Measurements from ENCODE around the gene PEMT. TPM values are rescaled to one million over a fixed set of nuclear protein-coding genes. Genes with fewer than 3 reads are reported as not detected.

PEMT gene
- total RNA-seq, 2 experiments from 2014 or later: 13.1 to 13.9 TPM

DNA sequence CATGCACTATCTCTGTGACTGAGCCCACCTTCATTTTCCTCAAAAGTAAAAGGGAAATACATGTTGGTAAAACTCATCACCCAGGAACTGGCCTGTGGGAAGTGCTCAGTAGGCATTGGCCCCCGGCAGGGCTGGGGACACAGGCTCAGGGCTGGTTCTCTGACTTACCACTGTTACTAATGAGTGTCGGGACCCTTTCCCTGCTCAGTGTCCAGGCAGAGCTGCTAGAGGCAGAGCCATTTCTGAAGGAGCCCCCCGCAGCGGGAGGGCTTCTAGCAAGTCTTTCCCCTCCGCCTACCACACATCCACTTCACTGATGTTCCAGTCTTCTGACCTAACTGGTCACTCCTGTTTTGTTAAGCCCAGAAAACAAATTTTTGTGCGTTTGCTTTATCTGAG, 1.7 kb upstream of the PEMT start:
- POLR2A ChIA-PET: no interaction called here
- Mint-ChIP-seq H3K9me3 (no peaks in the 10 kb centered on the region), H3K27ac (no peak overlapping the region), H3K36me3 (no peaks in the 10 kb centered on the region), H3K4me1 (peaks cover 13% of the 10 kb centered on the region), H3K4me3 (peak overlapping the region; percentile 92), H3K27me3 (no peaks in the 10 kb centered on the region)
- no peak for DNase-seq
- ATAC-seq (ENCODE audit: low read depth): no peak

DNA sequence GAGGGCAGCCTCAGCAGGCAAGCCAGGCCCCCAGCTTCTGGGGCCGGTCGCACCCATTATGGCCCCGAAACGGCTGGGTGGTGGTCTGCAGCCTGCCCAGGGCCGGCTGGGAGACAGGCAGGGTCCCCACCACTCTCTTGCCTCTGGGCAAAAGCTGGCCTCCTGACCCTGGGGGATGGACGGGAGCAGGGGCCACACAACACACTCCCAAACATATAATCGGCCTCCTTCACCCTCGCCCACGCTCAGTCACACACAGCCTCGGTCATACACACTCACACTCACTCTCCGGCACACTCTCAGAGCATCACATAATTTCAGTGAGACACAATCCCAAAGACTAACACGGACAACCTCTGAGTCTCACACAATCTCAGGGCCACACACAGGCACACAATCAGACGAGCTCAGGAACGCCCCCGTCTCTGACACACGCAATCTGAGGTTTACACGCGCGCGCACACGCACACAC, 589 bp downstream of the PEMT start:
- H3K4me1 Mint-ChIP-seq: peaks cover 13% of the 10 kb centered on the region
- ATAC-seq (ENCODE audit: low read depth) (no peak), DNase-seq (no peak)
- peak overlapping the region; percentile 92 for H3K4me3 Mint-ChIP-seq
- no peaks in the 10 kb centered on the region for H3K36me3 Mint-ChIP-seq
- no peaks in the 10 kb centered on the region for H3K9me3 Mint-ChIP-seq
- POLR2A ChIA-PET: no interaction called here
- peak overlapping the region; percentile 92 for H3K27ac Mint-ChIP-seq
- H3K27me3 Mint-ChIP-seq: no peaks in the 10 kb centered on the region

DNA sequence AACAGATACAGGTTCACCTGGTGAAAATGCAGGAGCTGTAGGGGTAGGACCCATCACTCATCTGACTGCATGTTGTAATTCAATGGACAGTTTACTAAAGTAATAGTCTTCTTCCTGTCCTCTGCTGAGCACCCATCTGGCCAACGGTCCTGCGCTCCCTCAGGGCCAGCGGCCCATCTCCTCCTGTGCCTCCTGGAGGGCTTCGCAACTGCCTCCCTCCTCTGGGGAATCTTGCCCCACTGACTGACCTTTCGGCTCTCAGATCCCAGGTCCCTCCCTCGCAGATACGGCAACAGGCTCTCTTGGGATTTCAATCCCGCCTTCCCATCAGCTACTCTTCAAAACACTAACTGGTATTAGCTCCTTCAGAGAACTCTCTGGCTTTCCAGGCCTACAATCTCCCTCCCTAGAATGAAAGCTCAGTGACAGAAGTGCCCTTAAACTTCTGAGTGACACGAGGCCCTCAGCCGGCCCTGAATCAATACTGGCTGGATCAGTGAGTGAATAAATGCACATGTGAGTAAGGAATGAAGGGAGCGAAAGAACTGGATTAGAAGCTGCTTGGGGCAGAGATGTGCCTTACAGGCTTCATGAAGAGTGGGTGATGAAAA, 1.3 kb downstream of the PEMT start:
- POLR2A ChIA-PET: no interaction called here

DNA sequence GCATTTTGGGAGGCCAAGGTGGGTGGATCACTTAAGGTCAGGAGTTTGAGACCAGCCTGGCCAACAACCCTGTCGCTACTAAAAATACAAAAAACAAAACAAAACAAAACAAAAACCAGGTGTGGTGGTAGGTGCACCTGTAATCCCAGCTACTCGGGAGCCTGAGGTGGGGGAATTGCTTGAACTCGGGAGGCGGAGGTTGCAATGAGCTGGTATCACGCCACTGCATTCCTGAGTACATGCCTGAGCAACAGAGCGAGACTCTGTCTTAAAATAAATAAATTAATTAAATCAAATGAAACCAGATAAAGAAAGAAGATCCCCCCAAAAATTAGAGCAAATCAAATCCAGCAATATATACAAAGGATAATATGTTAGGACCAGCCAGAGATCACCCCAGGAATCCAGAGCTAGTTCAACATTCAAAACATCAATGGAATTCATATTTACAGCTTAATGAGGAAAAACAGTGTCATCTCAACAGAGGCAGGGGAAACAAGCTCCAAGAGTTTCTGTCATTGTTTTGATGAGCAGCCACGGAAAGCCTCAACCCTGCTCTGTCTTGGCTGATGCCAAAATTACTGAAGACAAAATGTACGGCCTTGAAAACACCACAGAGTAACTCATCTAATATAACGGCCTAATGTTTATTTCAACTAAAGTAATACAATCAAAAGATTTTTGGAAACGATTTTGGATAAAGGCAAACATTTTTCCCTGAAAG, 3.7 kb downstream of the PEMT start:
- Mint-ChIP-seq H3K9me3 (no peaks in the 10 kb centered on the region), H3K27ac (no peak overlapping the region), H3K4me3 (no peak overlapping the region), H3K4me1 (peaks cover 11% of the 10 kb centered on the region), H3K27me3 (no peaks in the 10 kb centered on the region), H3K36me3 (no peaks in the 10 kb centered on the region)
- DNase-seq: no peak
- POLR2A ChIA-PET: no interaction called here
- no peak for ATAC-seq (ENCODE audit: low read depth)

More for the DNA sequence above, 1.3 kb downstream of the PEMT start:
- H3K36me3 Mint-ChIP-seq: no peaks in the 10 kb centered on the region
- peaks cover 13% of the 10 kb centered on the region for H3K4me1 Mint-ChIP-seq
- peak overlapping the region; percentile 92 for H3K27ac Mint-ChIP-seq
- peak overlapping the region; percentile 92 for H3K4me3 Mint-ChIP-seq
- no peak for DNase-seq
- no peak for ATAC-seq (ENCODE audit: low read depth)
- H3K27me3 Mint-ChIP-seq: no peaks in the 10 kb centered on the region
- H3K9me3 Mint-ChIP-seq: no peaks in the 10 kb centered on the region

DNA sequence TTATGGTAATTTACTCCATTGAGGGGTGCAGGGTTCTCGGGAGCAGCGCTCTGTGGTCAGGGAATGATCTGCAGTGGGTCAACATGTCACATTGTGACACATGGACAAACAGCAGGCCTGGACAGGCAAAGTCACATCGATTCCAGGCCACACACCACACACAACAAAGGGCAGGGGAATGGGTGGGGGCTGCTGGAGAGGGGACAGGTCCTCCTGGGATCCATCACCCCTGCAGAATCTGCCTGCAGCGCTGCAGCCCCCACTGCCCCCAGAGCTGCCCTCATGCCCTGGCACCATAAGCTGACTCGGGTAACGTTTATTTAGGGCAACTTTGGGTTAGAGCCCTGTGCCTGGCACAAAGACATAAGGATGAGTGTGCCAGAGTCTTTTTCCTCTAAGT, 9.1 kb downstream of the PEMT start:
- H3K9me3 Mint-ChIP-seq: no peaks in the 10 kb centered on the region
- POLR2A ChIA-PET: no interaction called here
- ATAC-seq (ENCODE audit: low read depth) (no peak), DNase-seq (no peak)
- no peaks in the 10 kb centered on the region for H3K4me1 Mint-ChIP-seq
- H3K27ac Mint-ChIP-seq: no peak overlapping the region
- H3K4me3 Mint-ChIP-seq: no peak overlapping the region
- no peaks in the 10 kb centered on the region for H3K27me3 Mint-ChIP-seq
- no peaks in the 10 kb centered on the region for H3K36me3 Mint-ChIP-seq

DNA sequence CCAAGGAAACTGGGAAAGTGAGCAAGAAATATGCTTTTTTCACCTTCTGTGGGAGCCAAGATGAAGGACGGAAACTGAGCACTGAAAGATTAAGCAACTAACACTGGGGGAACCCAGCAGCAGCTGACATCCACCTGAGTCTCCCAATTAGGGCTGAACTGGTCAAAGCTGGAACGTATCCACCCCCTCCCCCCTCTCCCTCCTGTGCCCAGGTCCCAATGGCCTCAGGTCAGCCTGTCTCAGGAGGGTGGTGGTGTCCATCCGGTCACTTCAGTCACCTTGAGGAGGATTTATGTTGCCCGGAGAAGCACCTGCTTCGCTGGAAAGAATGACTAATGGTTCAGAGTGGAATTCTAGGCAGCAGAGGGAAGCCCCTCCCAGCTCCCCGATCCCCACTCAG, 10.0 kb downstream of the PEMT start:
- no peaks in the 10 kb centered on the region for H3K4me1 Mint-ChIP-seq
- no peak overlapping the region for H3K27ac Mint-ChIP-seq
- ATAC-seq (ENCODE audit: low read depth) (no peak), DNase-seq (no peak)
- no peaks in the 10 kb centered on the region for H3K9me3 Mint-ChIP-seq
- no peak overlapping the region for H3K4me3 Mint-ChIP-seq
- POLR2A ChIA-PET: no interaction called here
- no peaks in the 10 kb centered on the region for H3K36me3 Mint-ChIP-seq
- no peaks in the 10 kb centered on the region for H3K27me3 Mint-ChIP-seq

DNA sequence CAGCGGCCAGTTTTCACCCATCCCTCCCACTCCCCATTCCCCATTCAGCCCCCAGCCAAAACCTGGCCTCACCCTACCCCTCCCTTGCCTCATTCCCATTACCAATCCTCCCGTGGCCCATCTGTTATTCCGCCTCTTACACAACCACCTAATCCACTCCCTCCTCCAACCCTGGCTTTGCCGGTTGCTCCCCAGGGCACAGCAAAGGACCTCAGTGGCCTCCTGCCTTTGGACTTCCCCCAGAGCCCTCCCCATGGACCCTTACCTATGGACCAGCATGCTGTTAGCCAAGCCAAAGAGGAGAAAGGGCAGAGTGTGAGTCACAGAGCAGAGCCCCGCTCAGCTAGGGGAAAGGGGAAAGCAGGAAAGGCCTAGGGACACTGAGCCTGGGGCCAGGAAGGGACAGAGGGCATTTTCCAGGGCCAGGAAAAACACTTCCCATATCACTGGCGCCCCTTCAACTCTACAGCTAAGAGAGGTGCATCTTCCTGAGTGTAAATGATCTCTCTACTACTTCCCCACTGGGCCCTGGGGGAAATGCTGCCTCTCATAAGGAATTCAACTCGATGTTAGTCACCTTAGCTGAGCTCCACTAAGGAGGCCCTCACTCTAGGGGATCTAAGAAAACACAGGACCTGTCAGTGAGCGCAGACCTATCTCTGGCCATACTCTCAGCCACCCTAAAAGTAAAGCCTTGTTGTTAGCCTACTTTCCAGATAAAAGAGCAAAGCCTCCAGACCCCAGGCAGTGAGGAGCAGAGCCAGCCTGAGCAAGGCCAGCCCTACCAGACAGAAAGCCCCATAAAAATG, 10.6 kb downstream of the PEMT start:
- Mint-ChIP-seq H3K4me3 (no peak overlapping the region), H3K9me3 (no peaks in the 10 kb centered on the region), H3K4me1 (no peaks in the 10 kb centered on the region), H3K27me3 (no peaks in the 10 kb centered on the region), H3K27ac (no peak overlapping the region), H3K36me3 (no peaks in the 10 kb centered on the region)
- POLR2A ChIA-PET: no interaction called here
- no peak for ATAC-seq (ENCODE audit: low read depth)
- DNase-seq: no peak

DNA sequence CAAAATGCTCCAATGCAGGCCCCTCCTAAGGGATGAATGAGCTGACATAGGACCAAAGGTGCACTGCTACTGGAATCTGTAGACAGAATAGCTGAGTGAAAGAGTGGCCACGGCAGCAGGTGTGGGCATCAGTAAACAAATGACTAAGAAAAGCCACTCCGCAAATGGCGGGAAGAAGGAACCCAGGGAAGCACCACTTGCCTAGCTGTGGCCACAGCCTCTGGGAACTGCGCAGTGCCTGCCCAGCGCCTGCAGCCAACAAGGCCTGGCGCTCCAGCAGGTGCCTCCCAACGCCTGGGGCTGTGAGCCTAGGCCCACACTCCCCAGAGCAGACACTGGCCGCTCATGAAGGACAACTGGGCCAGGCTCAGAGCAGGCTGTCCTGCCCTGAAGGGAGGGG, 11.8 kb downstream of the PEMT start:
- POLR2A ChIA-PET: no interaction called here
- no peak for ATAC-seq (ENCODE audit: low read depth)
- Mint-ChIP-seq H3K4me1 (no peaks in the 10 kb centered on the region), H3K27ac (no peak overlapping the region), H3K36me3 (no peaks in the 10 kb centered on the region), H3K27me3 (no peaks in the 10 kb centered on the region), H3K4me3 (no peak overlapping the region), H3K9me3 (no peaks in the 10 kb centered on the region)
- no peak for DNase-seq

DNA sequence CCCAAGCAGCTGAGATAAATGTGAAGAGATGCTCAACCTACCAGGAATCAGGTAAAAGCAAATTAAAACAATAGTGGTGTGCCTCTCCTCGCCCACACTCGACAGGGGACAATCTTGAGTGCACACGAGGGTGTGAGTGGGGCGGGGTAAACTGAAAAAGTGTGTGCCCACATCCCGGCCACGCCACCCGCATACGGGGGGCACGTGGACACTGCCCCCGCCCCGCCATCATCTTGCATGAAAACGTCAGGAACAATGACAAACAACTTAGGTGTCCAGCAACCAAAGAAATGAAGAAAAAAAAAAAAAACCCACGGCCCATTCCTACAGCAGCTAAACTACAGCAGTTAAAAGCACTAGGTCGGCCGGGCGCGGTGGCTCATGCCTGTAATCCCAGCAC, 14.1 kb downstream of the PEMT start:
- DNase-seq: no peak
- Mint-ChIP-seq H3K9me3 (no peaks in the 10 kb centered on the region), H3K4me3 (no peak overlapping the region), H3K27ac (no peak overlapping the region), H3K36me3 (no peaks in the 10 kb centered on the region), H3K27me3 (no peaks in the 10 kb centered on the region), H3K4me1 (no peaks in the 10 kb centered on the region)
- no peak for ATAC-seq (ENCODE audit: low read depth)
- POLR2A ChIA-PET: no interaction called here

DNA sequence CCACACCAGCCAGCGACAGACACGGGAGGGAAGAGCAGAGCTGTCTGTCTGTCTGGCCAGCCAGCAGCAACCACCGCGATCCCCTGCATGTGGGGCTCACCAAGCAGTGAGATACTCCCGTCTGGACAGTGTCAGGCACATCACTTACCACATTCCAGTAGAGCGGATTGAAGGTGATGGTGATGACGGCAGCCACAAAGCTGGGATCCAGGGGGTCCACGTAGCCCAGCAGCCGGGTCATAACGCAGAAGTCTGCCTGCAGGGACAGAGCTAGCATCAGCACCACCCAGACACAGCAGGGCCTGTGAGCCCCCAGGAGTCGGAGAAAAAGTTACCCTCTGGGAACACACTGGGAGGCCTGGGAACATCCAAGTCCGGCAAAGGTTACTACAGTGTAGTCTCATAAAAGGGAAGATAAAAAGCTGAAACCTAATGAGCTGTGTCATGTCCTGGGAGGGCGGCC, 14.7 kb downstream of the PEMT start:
- no peak for DNase-seq
- ATAC-seq (ENCODE audit: low read depth): no peak
- Mint-ChIP-seq H3K36me3 (no peaks in the 10 kb centered on the region), H3K27me3 (no peaks in the 10 kb centered on the region), H3K4me1 (no peaks in the 10 kb centered on the region), H3K27ac (no peak overlapping the region), H3K9me3 (no peaks in the 10 kb centered on the region), H3K4me3 (no peak overlapping the region)
- POLR2A ChIA-PET: no interaction called here

DNA sequence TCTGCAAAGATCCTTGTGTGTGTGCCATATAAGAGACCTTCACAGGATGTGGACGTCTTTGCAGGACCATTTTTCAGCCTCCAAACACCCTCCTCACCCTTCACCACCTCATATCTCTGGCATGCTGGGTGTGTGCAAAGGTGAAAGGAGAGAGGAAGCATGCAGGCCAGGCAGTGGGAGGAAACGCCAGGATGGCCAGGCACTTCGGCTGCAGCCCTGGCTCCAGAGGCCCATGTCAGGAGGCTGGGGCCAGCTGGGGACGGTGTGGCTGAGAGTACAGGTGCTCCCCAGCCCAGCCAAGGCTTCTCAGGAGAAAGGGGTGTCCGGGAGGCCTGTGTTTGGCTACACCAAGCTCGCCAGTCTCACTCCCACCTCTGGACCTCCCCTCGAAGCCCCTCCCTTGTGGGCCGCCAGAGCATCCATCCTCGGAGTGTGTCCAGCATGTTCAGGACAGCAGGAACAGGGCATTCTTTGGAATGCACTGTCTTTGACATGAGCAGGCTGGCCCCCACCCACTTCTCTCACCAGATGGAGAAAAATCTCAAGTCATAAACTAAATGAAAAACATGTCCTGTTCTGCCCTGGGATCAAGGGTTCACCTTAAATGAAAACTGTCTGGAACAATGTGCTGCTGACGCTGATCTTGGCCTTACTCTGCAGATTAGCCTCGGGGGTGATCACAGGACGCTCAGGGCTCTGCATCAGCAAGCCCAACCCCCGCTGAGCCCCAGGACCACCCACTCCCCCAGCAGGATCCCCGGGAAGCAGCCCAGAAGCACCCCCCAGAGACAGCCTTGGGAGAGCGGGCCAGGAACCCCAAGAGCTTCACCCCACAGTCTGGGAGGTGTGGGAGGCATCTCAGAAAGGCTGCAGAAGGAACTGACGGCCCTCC, 15.9 kb downstream of the PEMT start:
- Mint-ChIP-seq H3K27ac (no peak overlapping the region), H3K27me3 (no peaks in the 10 kb centered on the region), H3K4me1 (no peaks in the 10 kb centered on the region), H3K9me3 (no peaks in the 10 kb centered on the region), H3K4me3 (no peak overlapping the region), H3K36me3 (no peaks in the 10 kb centered on the region)
- DNase-seq (no peak), ATAC-seq (ENCODE audit: low read depth) (no peak)
- POLR2A ChIA-PET: no interaction called here

DNA sequence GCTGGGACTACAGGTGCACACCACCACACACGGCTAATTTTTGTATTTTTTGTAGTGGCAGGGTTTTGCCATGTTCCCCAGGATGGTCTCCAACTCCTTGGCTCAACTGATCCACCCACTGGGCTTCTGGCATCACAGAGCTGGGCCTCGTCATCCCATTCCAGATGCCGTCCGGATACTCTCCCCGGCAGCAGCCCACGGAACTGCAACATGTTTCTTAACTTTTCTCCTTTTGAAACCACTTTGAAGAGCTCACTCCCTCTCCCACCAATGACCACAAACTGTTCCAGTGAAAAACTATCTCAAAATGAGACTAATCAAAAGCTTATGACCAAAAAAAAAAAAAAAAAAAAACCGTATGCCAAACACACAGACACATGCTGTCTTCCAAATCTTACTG, 17.6 kb downstream of the PEMT start:
- no peaks in the 10 kb centered on the region for H3K4me1 Mint-ChIP-seq

More for the DNA sequence above, 17.6 kb downstream of the PEMT start:
- Mint-ChIP-seq H3K27me3 (no peaks in the 10 kb centered on the region), H3K36me3 (no peaks in the 10 kb centered on the region), H3K27ac (no peak overlapping the region), H3K4me3 (no peak overlapping the region), H3K9me3 (no peaks in the 10 kb centered on the region)
- POLR2A ChIA-PET: no interaction called here
- ATAC-seq (ENCODE audit: low read depth) (no peak), DNase-seq (no peak)
